SK-N-SH (cell line): ENCODE data around the gene LRRC2. TPM values are rescaled to one million over a fixed set of nuclear protein-coding genes. Genes with fewer than 3 reads are reported as not detected.
A peak's percentile ranks its signal among the peaks of the same experiment; 100 is the strongest.

Source experiments
- CTCF ChIA-PET: fragments of 300-600, 350-600 bp; formaldehyde crosslinking; extraction: SDS; loops from one replicate; lab custom pipeline; 2021; lab: Yijun Ruan, JAX
- POLR2A ChIA-PET: fragments of 350-600 bp; sonication (Branson Sonifier 250); formaldehyde crosslinking; extraction: SDS; loops from one replicate; lab custom pipeline; 2020; ENCODE audit warnings: antibody characterized with exemption, inconsistent platforms; lab: Yijun Ruan, JAX
- DNase-seq: peaks from one replicate; pipeline ENCODE4 v3.0.0; 2012
- H2AFZ ChIP-seq: fragments of 200-600 bp; sonication (generic); 2 replicates; pipeline ENCODE4 v1.8.1; 2016; ENCODE audit warnings: antibody characterized with exemption, mild to moderate bottlenecking, low read depth
- H3F3A ChIP-seq: fragments of 200-600 bp; sonication (generic); replicated peaks from 2 replicates; pipeline ENCODE3; 2016; ENCODE audit warnings: antibody characterized with exemption, mild to moderate bottlenecking; ENCODE audit not compliant: insufficient read depth
- H3K27ac ChIP-seq, 2 experiments: fragments of 200-500 bp in 1 of 2; fragments of 200-600 bp in 1 of 2; sonication (Bioruptor generic) in 1 of 2; sonication (generic), shearing (Covaris generic) in 1 of 2; 2 replicates each; pipeline versions ENCODE4 v1.5.1 to v1.6.1; 2014 to 2016; ENCODE audit warnings: low read depth in 2 of 2, inconsistent platforms in 1 of 2, low read length in 1 of 2, mild to moderate bottlenecking in 1 of 2, mixed read lengths in 1 of 2
- H3K27me3 ChIP-seq: fragments of 200-600 bp; sonication (generic), shearing (Covaris generic); 2 replicates; pipeline ENCODE4 v1.6.1; 2016; ENCODE audit warnings: mixed run types; ENCODE audit not compliant: insufficient read depth
- H3K36me3 ChIP-seq, 2 experiments: fragments of 200-500 bp in 1 of 2; fragments of 200-600 bp in 1 of 2; sonication (Bioruptor generic) in 1 of 2; sonication (generic) in 1 of 2; replicated peaks in 1 of 2; 2 replicates each; pipeline versions ENCODE3 to v1.5.1; 2014 to 2016; ENCODE audit warnings: low read length in 1 of 2, mild to moderate bottlenecking in 1 of 2; ENCODE audit not compliant: insufficient read depth in 2 of 2, control insufficient read depth in 1 of 2
- H3K4me1 ChIP-seq, 2 experiments: fragments of 200-500 bp in 1 of 2; fragments of 200-600 bp in 1 of 2; sonication (Bioruptor generic) in 1 of 2; sonication (generic), shearing (Covaris generic) in 1 of 2; 2 replicates each; pipeline versions ENCODE4 v1.5.1 to v1.6.1; 2014 to 2016; ENCODE audit warnings: low read depth in 1 of 2, low read length in 1 of 2, mixed run types in 1 of 2; ENCODE audit not compliant: insufficient read depth in 2 of 2, control insufficient read depth in 1 of 2
- H3K4me2 ChIP-seq: fragments of 200-600 bp; sonication (generic), shearing (Covaris generic); 2 replicates; pipeline ENCODE4 v1.6.1; 2017; ENCODE audit warnings: mixed run types
- H3K4me3 ChIP-seq, 2 experiments: fragments of 200-500 bp in 1 of 2; fragments of 200-600 bp in 1 of 2; sonication (Bioruptor generic) in 1 of 2; sonication (generic), shearing (Covaris generic) in 1 of 2; 2 replicates each; pipeline versions ENCODE4 v1.5.1 to v1.8.1; 2014 to 2016; ENCODE audit warnings: low read depth in 2 of 2, inconsistent platforms in 1 of 2, low read length in 1 of 2, mild to moderate bottlenecking in 1 of 2, mixed read lengths in 1 of 2, moderate library complexity in 1 of 2
- H3K79me2 ChIP-seq: fragments of 200-600 bp; sonication (generic); 2 replicates; pipeline ENCODE4 v1.8.1; 2017; ENCODE audit warnings: mild to moderate bottlenecking; ENCODE audit not compliant: insufficient read depth
- H3K9ac ChIP-seq: fragments of 200-600 bp; sonication (generic); 2 replicates; pipeline ENCODE4 v1.6.1; 2017; ENCODE audit warnings: mixed run types
- H3K9me2 ChIP-seq: fragments of 200-600 bp; sonication (generic); 2 replicates; pipeline ENCODE4 v1.6.1; 2017; ENCODE audit warnings: mixed run types
- H3K9me3 ChIP-seq: fragments of 200-600 bp; sonication (generic); 2 replicates; pipeline ENCODE4 v1.6.1; 2017; ENCODE audit warnings: mixed run types, mild to moderate bottlenecking, moderate library complexity
- H4K20me1 ChIP-seq: fragments of 200-600 bp; sonication (generic); 2 replicates; pipeline ENCODE4 v1.6.1; 2017; ENCODE audit warnings: mild to moderate bottlenecking, mixed run types; ENCODE audit not compliant: insufficient read depth
- CHD2 ChIP-seq: fragments of 150-350 bp; IDR thresholded peaks from 2 replicates; pipeline ENCODE4 v1.6.1; 2018; ENCODE audit warnings: low read length; ENCODE audit not compliant: partially characterized antibody
- FOXJ3 ChIP-seq: sonication (generic); formaldehyde crosslinking; IDR thresholded peaks from 2 replicates; pipeline ENCODE4 v1.5.1; 2020; ENCODE audit warnings: mild to moderate bottlenecking, missing genetic modification reagents
- GATA2 ChIP-seq: sonication (generic); formaldehyde crosslinking; IDR thresholded peaks from 2 replicates; pipeline ENCODE4 v1.5.0; 2020; ENCODE audit warnings: mild to moderate bottlenecking, missing genetic modification reagents
- JUND ChIP-seq: IDR thresholded peaks from 2 replicates; pipeline ENCODE4 v1.4.0; 2012
- RAD21 ChIP-seq: IDR thresholded peaks from 2 replicates; pipeline ENCODE4 v1.6.1; 2012; ENCODE audit warnings: mild to moderate bottlenecking, low read length
- RCOR1 ChIP-seq: fragments of 150-350 bp; IDR thresholded peaks from 2 replicates; pipeline ENCODE4 v1.6.1; 2017; ENCODE audit warnings: antibody characterized with exemption, low read length
- SIN3A ChIP-seq: IDR thresholded peaks from 2 replicates; pipeline ENCODE4 v1.6.1; 2012; ENCODE audit warnings: low read depth, mild to moderate bottlenecking, low read length, moderate library complexity, borderline replicate concordance
- SMC3 ChIP-seq: IDR thresholded peaks from 2 replicates; pipeline ENCODE4 v1.6.1; 2012; ENCODE audit warnings: low read depth, low read length, improper control_type of control experiment
- TCF12 ChIP-seq: IDR thresholded peaks from 2 replicates; pipeline ENCODE4 v1.4.0; 2012
- USF2 ChIP-seq: fragments of 150-350 bp; IDR thresholded peaks from 2 replicates; pipeline ENCODE4 v1.6.1; 2017; ENCODE audit warnings: antibody characterized with exemption, low read length, low read depth, borderline replicate concordance
- WGBS: methylation state at CpG from one replicate; pipeline ENCODE4 v1.1.6; 2017; ENCODE audit warnings: low lambda C conversion rate; 5-methylcytosine and 5-hydroxymethylcytosine counted together
- polyA plus RNA-seq, 3 experiments: library from polyadenylated mRNA; depleted of rRNA; stranded (reverse); fragments of >200 nt; gene quantifications; 2 replicates each; pipeline ENCODE4 v1.2.3, GENCODE V29; 2012
- TF ChIP-seq, protein P1 (sequence below): fragments of 200-600 bp; sonication (generic); IDR thresholded peaks from 2 replicates; pipeline ENCODE4 v1.6.1; 2017; ENCODE audit warnings: antibody characterized with exemption, mild to moderate bottlenecking, moderate library complexity

LRRC2 gene
- polyA plus RNA-seq, 1 of the 3 experiments (the other 2 are of a cell fraction), result 0.13 TPM

DNA sequence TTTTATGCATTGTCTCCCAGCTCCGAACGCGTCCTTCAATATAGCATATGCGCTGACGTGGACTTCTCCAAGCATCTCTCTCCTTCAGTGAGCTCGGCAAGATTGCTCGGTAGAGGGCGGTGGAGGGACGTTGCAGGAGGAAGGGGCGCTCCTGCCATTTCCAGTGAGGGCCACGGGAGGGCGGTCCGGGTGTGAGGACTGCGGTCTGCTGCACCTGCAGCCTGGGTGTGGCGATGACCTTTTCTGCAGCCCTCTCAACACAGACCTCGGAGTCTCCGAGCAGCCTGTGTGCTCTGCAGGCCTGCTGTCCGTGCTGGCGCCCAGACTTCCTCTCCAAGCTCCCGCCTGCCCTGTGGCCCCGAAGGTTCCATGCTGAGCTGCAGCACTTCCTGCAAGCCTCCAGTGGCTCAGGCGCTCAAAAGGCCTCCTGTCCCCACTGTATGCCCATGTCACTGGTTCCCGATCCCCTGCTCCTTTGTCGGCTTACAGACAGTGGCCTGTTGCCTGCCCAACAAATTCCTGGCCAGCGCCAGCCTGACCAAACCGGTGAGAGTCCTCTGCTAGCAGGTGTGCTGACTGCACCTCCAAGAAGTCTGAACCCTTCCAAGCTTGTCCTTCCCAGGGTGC, 77.3 kb downstream of the LRRC2 start (continued):
- TF ChIP-seq TCF12 (no peak), RAD21 (peak; percentile 99), JUND (no peak), SMC3 (peak; percentile 99), GATA2 (CRISPR knock-in tag) (no peak), FOXJ3 (no peak), USF2 (no peak)
- TF ChIP-seq, protein P1, sequence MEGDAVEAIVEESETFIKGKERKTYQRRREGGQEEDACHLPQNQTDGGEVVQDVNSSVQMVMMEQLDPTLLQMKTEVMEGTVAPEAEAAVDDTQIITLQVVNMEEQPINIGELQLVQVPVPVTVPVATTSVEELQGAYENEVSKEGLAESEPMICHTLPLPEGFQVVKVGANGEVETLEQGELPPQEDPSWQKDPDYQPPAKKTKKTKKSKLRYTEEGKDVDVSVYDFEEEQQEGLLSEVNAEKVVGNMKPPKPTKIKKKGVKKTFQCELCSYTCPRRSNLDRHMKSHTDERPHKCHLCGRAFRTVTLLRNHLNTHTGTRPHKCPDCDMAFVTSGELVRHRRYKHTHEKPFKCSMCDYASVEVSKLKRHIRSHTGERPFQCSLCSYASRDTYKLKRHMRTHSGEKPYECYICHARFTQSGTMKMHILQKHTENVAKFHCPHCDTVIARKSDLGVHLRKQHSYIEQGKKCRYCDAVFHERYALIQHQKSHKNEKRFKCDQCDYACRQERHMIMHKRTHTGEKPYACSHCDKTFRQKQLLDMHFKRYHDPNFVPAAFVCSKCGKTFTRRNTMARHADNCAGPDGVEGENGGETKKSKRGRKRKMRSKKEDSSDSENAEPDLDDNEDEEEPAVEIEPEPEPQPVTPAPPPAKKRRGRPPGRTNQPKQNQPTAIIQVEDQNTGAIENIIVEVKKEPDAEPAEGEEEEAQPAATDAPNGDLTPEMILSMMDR, result peak; percentile 93

- Histone ChIP-seq H3K27me3 (no peaks in the 10 kb centered on the region; the same call in 1 of the 2 replicates), H3K9me2 (no peaks in the 10 kb centered on the region), H3K9me3 (no peaks in the 10 kb centered on the region), H2AFZ (no peak overlapping the region), H3K4me2 (no peak overlapping the region), H3K79me2 (no peaks in the 10 kb centered on the region), H3K36me3 (no peaks in the 10 kb centered on the region), H3K9ac (no peak overlapping the region), H3K4me1 (peaks cover 0 to 3% of the 10 kb centered on the region in 2 experiments; a peak in 1 of 4 replicates), H3K27ac (no peak overlapping the region), H4K20me1 (no peaks in the 10 kb centered on the region), H3F3A (no peaks in the 10 kb centered on the region), H3K4me3 (no peak overlapping the region)
- POLR2A ChIA-PET, result no interaction called here
- no peak for DNase-seq
- TF ChIP-seq CHD2 (no peak), RCOR1 (no peak), SIN3A (no peak)
- CTCF ChIA-PET, result interaction anchor here (1.1 to 7.9 kb wide), 3 partner anchors 14 to 76 kb away, joined by 4 to 223 read pairs (median 108); partner anchors contain the start of genes LRRC2 and RTP3
- whole genome bisulfite sequencing, result 47% methylated on average over 4 of the region's 4 CpGs
Measured at GRCh38 chr3:46485779-46486175, 80.3 kb downstream of the LRRC2 start.
